Activated CD8-positive, alpha-beta memory T cell treated with anti-CD3 and anti-CD28 coated beads, Interleukin-2, amount 50 U/mL, for 4 hours (primary cell): ENCODE data around the gene CHST8.

Experiments
- DNase-seq: peaks from one replicate; pipeline ENCODE4 v3.0.0-alpha.2; 2020

CHST8 gene

GRCh38 chr19:33748231-33748630 lies 126.5 kb downstream of the CHST8 start:
- DNase-seq = no peak

DNA sequence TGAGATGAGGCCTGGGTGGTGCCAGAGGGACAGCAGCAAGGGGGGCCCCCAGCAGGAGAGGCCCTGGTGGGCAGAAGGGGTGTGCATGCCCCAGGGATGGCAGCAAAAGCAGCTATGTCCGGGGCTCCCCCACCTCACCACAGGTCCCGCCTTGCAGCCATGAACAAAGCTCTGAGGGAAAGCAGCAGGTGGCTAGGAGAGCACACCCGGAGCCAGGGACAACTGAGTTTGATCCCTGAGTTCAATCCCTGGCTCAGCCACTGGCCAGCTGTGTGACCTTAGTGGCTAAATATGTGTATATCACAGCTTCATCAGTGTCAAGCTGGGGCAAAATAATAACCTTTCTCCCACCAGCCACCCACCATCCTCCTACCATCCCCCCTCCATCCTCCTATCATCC lies 127.3 kb downstream of the CHST8 start:
- no peak for DNase-seq

DNA sequence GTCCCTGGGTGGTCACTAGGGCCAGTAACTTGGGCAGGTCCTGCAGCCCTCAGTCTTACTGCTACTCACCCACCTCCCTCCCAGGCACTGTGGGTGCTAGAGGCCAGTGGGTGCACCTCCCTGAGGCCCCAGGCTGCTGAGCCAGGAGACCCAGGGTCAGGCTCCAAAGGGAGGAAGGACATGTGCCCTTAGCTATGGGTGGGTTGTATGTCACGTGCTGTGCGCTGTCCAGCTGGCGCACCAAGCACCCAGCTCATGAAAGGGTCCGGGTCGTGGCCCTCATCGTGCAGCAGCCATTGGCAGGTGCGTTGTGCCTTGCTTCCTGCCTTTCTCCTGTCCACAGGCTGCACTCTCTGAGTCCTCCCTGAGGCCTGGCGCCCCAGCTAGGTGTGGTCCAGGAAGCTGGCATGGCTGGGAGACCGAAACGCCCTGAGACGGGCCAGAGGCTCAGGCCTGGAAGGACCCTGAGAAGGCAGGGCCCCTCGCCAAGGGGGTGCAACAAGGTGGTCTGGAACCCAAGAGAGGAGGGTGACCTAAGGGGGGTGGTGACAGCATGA lies 127.9 kb downstream of the CHST8 start:
- DNase-seq = no peak

DNA sequence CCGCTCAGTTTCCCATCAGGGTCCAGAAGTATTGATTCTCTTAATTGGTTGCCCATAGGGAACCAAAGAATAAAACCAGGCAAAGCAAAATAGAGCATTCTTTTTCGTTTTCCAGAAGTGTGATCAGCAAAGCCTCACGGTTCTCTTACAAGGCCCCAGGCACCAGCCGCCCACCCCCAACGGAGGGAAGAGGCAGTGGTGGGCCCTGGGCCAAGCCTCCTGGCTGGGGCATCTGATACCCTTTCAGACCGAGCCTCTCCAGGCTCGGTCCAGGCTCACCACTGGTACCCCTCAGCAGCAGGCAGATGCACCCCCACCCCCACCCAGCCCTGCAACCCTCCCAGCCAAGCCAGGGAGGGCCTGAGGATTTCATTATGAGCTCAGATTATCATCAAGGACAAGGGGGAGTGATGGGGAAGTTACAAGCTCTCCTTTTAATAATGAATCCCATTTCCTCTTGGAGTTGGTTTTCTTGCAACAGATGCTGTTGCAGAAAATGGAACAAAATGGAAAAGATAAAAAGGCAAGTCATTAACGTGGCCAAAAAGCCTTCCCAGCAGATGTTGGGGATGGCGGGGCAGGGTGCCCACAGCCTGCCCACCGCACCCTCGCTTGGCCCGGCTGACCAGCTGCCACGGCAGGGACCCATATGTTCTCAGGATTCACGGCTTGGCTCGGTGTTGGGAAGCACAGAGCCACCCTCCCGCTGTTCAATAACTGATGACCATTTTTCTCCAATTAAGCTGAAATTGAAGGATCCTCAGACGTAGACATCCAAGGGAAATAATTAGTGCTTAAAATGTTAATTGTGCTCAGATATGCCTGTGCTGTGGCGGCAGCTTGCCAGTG lies 129.1 kb downstream of the CHST8 start:
- DNase-seq = no peak

DNA sequence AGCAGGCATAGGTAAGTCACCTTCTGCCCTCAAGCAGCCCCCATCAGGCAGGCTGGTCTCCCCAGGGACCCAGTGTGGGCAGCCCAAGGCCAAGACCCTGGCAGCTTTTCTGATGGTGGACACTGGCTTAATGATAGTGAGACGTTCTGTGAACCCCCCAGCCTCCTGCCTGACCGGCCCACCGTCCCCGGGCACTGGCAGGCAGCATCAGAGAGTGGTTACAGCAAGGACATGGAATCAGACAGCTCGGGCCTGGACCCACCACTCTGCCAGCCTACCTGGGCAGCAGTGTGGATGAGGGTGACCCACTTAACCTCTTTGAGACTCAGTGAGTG lies 129.7 kb downstream of the CHST8 start:
- no peak for DNase-seq

GRCh38 chr19:33752018-33752800 lies 130.5 kb downstream of the CHST8 start:
- no peak for DNase-seq

DNA sequence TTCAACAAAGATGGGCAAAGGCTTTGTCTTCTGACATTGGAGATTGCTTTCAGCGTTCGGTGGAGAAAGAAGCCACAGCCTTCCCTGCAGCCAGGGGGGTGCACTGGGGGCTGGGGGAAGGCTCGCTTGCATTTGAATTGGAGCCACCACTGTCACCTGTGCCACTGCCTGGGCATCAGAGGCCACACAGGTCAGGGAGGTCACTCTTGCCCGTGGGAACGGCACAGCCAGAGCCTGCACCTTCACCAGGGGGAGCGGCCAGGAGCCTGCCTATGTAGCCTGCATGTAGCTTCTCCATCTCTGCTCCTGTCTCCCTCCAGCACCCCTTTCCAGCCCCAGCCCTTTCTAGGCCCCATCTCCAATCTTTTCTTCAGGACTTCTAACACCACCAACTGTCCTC lies 131.2 kb downstream of the CHST8 start:
- DNase-seq = no peak

DNA sequence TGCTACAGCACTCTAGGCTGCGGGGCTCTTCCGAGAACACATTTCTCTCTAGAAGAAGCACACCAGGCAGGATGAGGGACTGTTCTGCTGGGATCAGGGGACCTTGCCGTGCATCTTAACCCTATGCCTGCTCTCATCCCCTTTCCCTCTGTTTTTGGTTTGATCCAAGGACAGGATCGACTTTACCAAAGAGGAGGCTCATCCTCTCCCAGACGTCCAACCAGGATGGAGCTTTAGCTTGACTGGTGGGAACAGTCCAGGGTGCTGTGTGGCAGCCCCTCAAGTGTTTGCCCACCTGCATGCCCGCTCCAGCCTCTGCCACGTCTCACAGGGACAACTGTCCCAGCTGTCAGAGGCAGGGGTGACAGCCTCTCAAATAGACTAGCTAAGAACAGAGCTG lies 132.6 kb downstream of the CHST8 start:
- no peak for DNase-seq

- no peak for DNase-seq
Measured at GRCh38 chr19:33755099-33756035, 133.6 kb downstream of the CHST8 start.

GRCh38 chr19:33756177-33756576 lies 134.4 kb downstream of the CHST8 start:
- no peak for DNase-seq

- no peak for DNase-seq
Measured at GRCh38 chr19:33758541-33759013, 136.8 kb downstream of the CHST8 start.

- DNase-seq = no peak
Measured at GRCh38 chr19:33759356-33759755, 137.6 kb downstream of the CHST8 start.

- no peak for DNase-seq
Measured at GRCh38 chr19:33763633-33764371, 142.0 kb downstream of the CHST8 start.

DNA sequence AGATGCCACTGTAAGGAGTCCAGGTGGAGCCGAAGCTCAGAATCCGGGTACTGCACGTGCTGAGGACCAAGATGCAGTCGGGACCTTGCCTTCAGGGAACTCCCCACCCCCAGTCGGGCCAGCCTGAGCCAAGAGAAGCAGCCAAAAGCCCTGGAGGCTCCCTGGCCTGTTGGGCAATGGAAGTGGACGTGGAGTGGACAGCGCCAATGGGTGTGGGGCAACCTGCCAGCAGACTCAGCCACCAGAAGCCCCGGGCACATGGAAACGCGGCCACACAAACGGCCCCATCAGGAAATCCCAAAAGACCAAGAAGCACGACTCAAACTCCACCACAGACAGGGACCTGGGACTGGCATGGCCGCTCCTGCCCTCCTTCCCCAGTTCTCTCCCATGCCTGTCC lies 144.9 kb downstream of the CHST8 start:
- DNase-seq = no peak

- no peak for DNase-seq
Measured at GRCh38 chr19:33767898-33768413, 146.2 kb downstream of the CHST8 start.

DNA sequence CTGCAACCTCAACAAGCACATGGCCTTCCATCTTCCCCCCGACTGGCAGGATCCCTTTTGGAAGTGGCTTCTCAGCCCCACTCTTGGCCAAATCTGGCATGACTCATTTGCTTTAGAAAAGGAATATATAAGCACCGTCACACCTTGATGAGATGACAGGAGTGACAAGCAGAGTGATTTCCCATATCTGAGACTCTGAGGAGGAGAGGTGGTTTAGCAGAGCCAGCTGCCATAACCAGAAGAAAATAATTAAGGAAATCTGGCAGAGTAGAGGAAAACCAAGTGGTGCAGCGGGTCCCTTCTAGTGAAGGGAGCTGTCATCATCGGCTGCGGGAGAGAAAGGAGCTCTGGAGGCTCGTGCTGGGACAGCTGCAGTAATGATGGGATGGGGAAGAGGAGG lies 147.5 kb downstream of the CHST8 start:
- DNase-seq = no peak

GRCh38 chr19:33770107-33770506 lies 148.4 kb downstream of the CHST8 start:
- DNase-seq = no peak

- peak; percentile 57 for DNase-seq
Measured at GRCh38 chr19:33771384-33772101, 149.8 kb downstream of the CHST8 start.

- no peak for DNase-seq
Measured at GRCh38 chr19:33772102-33772857, 150.5 kb downstream of the CHST8 start.

- DNase-seq = no peak
Measured at GRCh38 chr19:33772858-33773180, 151.1 kb downstream of the CHST8 start.
